ENCODE measurements around the gene TEX19. TPM values are rescaled to one million over a fixed set of nuclear protein-coding genes. Genes with fewer than 3 reads are reported as not detected.

Gene TEX19
- polyA plus RNA-seq, 2 of the 4 experiments (the other 2 are of a cell fraction) = 0.43 to 0.50 TPM

- TF ChIP-seq FOSL2 (IDR thresholded peaks at IDR 0.05) (no peak), FOSL2 (CRISPR knock-in tag; IDR thresholded peaks at IDR 0.05) (no peak)
Observed at GRCh38 chr17:82350182-82351030, 8.6 kb upstream of the TEX19 start (continued).

GRCh38 chr17:82351254-82351712, 7.8 kb upstream of the TEX19 start:
- no peaks in the 10 kb centered on the region for H3K9me3 ChIP-seq
- TF ChIP-seq HOXA7 (CRISPR knock-in tag; IDR thresholded peaks at IDR 0.05) = no peak
- no peak for TF ChIP-seq POLR2AphosphoS2 (conservative IDR thresholded peaks at IDR 0.05; ENCODE audit: low read length)
- H3K27ac ChIP-seq = no peak overlapping the region
- FAIRE-seq (no peak), ATAC-seq (peak in 1 of 2 experiments; percentile 3; a peak in 2 of 6 replicates), DNase-seq (ENCODE audit: low read depth in 1 of 2, low spot score in 1 of 2) (no peak)
- 55% methylated on average over 21 of the region's 21 CpGs for WGBS (ENCODE audit: missing lambda C conversion rate)
- H3K4me1 ChIP-seq = peaks cover 25% of the 10 kb centered on the region
- no peak overlapping the region for H3K4me3 ChIP-seq
- H3K4me2 ChIP-seq = no peak overlapping the region
- POLR2A ChIA-PET = no interaction called here
- CTCF ChIA-PET = interaction anchor here (0.6 to 5.1 kb wide), 44 partner anchors 8 to 430 kb away, joined by 3 to 117 read pairs (median 5); partner anchors contain the start of genes HEXD, SECTM1 and UTS2R

GRCh38 chr17:82351713-82352488, 7.1 kb upstream of the TEX19 start:
- Histone ChIP-seq H3K9me3 (no peaks in the 10 kb centered on the region), H3K4me2 (no peak overlapping the region; the same call in 2 of the 3 replicates), H3K4me1 (peaks cover 19% of the 10 kb centered on the region; the same call in 2 of the 3 replicates), H3K4me3 (no peak overlapping the region), H3K27ac (no peak overlapping the region)
- TF ChIP-seq RFX5 (IDR thresholded peaks at IDR 0.05) (peak; percentile 96), MYC (IDR thresholded peaks at IDR 0.05; ENCODE audit: borderline replicate concordance, low read length) (peak; percentile 50; the same call in 1 of the 2 replicates), RARB (CRISPR knock-in tag; IDR thresholded peaks at IDR 0.05) (no peak), EP300 (IDR thresholded peaks at IDR 0.05) (no peak), SMC3 (IDR thresholded peaks at IDR 0.05) (peak; percentile 96), REST (IDR thresholded peaks at IDR 0.05) (0 out of 2 replicates have a peak, but pooled peaks have one; percentile 27), ZSCAN20 (CRISPR knock-in tag; IDR thresholded peaks at IDR 0.05) (no peak), ATOH8 (CRISPR knock-in tag; IDR thresholded peaks at IDR 0.05; ENCODE audit: low read depth) (no peak), MAX (IDR thresholded peaks at IDR 0.05) (peak; percentile 53), RAD21 (conservative IDR thresholded peaks at IDR 0.05 in 1 of 2, IDR thresholded peaks at IDR 0.05 in 1 of 2) (peak; percentile 97), CTCF (IDR thresholded peaks at IDR 0.05) (peak; percentile 98), SREBF2 (IDR thresholded peaks at IDR 0.05) (no peak), ZNF302 (CRISPR knock-in tag; IDR thresholded peaks at IDR 0.05) (no peak)
- FAIRE-seq (peak; percentile 65), DNase-seq (ENCODE audit: low read depth in 1 of 2, low spot score in 1 of 2) (peak; percentile 88 to 93), ATAC-seq (peak; percentile 75 to 92)
- WGBS (ENCODE audit: missing lambda C conversion rate) = 41% methylated on average over 25 of the region's 26 CpGs
- ChIA-PET POLR2A (interaction anchor here (0.5 kb wide), 1 partner anchor 51 kb away, joined by 3 read pairs; no protein-coding TSS in a partner anchor), CTCF (interaction anchor here (0.6 to 5.1 kb wide), 71 partner anchors 8 to 429 kb away, joined by 3 to 117 read pairs (median 5); partner anchors contain the start of genes HEXD, SECTM1 and UTS2R)

Measured in A549 (cell line).